Measurements from ENCODE around the gene LSM10.

- no peak for TF ChIP-seq CTCF (conservative IDR thresholded peaks at IDR 0.05)
- no peak for TF ChIP-seq ZFX (IDR thresholded peaks at IDR 0.05)
Observed at GRCh38 chr1:36447450-36447849, 49.7 kb upstream of the LSM10 start.
